Choroid plexus epithelial cell (primary cell): ENCODE data around the gene METRNL.
"Not testable (repeated sequence)": the region's sequence is repeated elsewhere in the genome, so short reads cannot be mapped to it uniquely, and the experiment has no call there.

Experiments used
- DNase-seq: peaks from one replicate; pipeline ENCODE4 v3.0.0-alpha.2; 2010; ENCODE audit warnings: low read depth
- H3K4me3 ChIP-seq: 2 replicates; pipeline ENCODE4 v1.5.1; 2011; ENCODE audit warnings: low read depth, mild to moderate bottlenecking, control low read depth, low read length, moderate library complexity
- CTCF ChIP-seq: conservative IDR thresholded peaks from 2 replicates; pipeline ENCODE4 v1.5.1; 2011; ENCODE audit warnings: low read depth, mild to moderate bottlenecking, control low read depth, inconsistent platforms, low read length, moderate library complexity

METRNL gene

GRCh38 chr17:83133302-83134121, 54.1 kb downstream of the METRNL start:
- TF ChIP-seq CTCF, result no peak
- H3K4me3 ChIP-seq, result no peak overlapping the region
- no peak for DNase-seq

- not testable (repeated sequence) for H3K4me3 ChIP-seq, DNase-seq
These were observed 55.0 kb downstream of the METRNL start for GRCh38 chr17:83134456-83134855.

GRCh38 chr17:83135692-83136091, 56.3 kb downstream of the METRNL start:
- DNase-seq, result no peak
- H3K4me3 ChIP-seq, result no peak overlapping the region
- TF ChIP-seq CTCF, result no peak

- no peak overlapping the region for H3K4me3 ChIP-seq
- DNase-seq, result no peak
- TF ChIP-seq CTCF, result no peak
These were observed 56.7 kb downstream of the METRNL start for GRCh38 chr17:83136156-83136555.

- no peak for DNase-seq
- no peak for TF ChIP-seq CTCF
- H3K4me3 ChIP-seq, result no peak overlapping the region
These were observed 57.5 kb downstream of the METRNL start for GRCh38 chr17:83136931-83137330.

- H3K4me3 ChIP-seq, result no peak overlapping the region
- no peak for DNase-seq
- no peak for TF ChIP-seq CTCF
These were observed 58.1 kb downstream of the METRNL start for GRCh38 chr17:83137523-83137922.

GRCh38 chr17:83138820-83139219, 59.4 kb downstream of the METRNL start:
- TF ChIP-seq CTCF, result no peak
- no peak for DNase-seq

GRCh38 chr17:83139541-83140248, 60.3 kb downstream of the METRNL start:
- not testable (repeated sequence) for DNase-seq, H3K4me3 ChIP-seq

More at GRCh38 chr17:83138820-83139219, 59.4 kb downstream of the METRNL start:
- H3K4me3 ChIP-seq, result no peak overlapping the region

- DNase-seq, H3K4me3 ChIP-seq: not testable (repeated sequence)
These were observed 60.8 kb downstream of the METRNL start for GRCh38 chr17:83140249-83140566.
